Calu3 (cell line): ENCODE data around the gene LDLRAD1. TPM values are rescaled to one million over a fixed set of nuclear protein-coding genes. Genes with fewer than 3 reads are reported as not detected.
"Not testable (repeated sequence)": the region's sequence is repeated elsewhere in the genome, so short reads cannot be mapped to it uniquely, and the experiment has no call there.

Experiments used
- BruUV-seq: library from RNA; stranded (reverse); fragments of 400-500 nt; replicated peaks from 2 replicates; lab custom pipeline; 2021; lab: Mats Ljungman, UMichigan
- CTCF ChIA-PET: fragments of 300-600 bp; sonication (Branson Sonifier 250); formaldehyde crosslinking; loops from one replicate; lab custom pipeline; 2022; ENCODE audit warnings: antibody characterized with exemption; lab: Charles Lee
- DNase-seq: peaks from one replicate; pipeline ENCODE4 v3.0.0; 2022
- H3K27ac Mint-ChIP-seq: one replicate; pipeline ENCODE4 v1.8.0; 2022; ENCODE audit warnings: mixed read lengths; ENCODE audit not compliant: unreplicated experiment
- H3K27me3 Mint-ChIP-seq: one replicate; pipeline ENCODE4 v1.8.0; 2022; ENCODE audit warnings: mixed read lengths; ENCODE audit not compliant: unreplicated experiment
- H3K36me3 Mint-ChIP-seq: one replicate; pipeline ENCODE4 v1.8.0; 2022; ENCODE audit warnings: mild to moderate bottlenecking, moderate library complexity, mixed read lengths; ENCODE audit not compliant: insufficient read depth, unreplicated experiment
- H3K4me1 Mint-ChIP-seq: one replicate; pipeline ENCODE4 v1.8.0; 2022; ENCODE audit warnings: mild to moderate bottlenecking, low read depth, mixed read lengths; ENCODE audit not compliant: unreplicated experiment
- H3K4me3 Mint-ChIP-seq: one replicate; pipeline ENCODE4 v1.8.0; 2022; ENCODE audit warnings: mild to moderate bottlenecking, low read depth, moderate library complexity, mixed read lengths; ENCODE audit not compliant: unreplicated experiment
- H3K9me3 Mint-ChIP-seq: one replicate; pipeline ENCODE4 v1.8.0; 2022; ENCODE audit warnings: low read depth, mixed read lengths; ENCODE audit not compliant: unreplicated experiment
- intact Hi-C: fragments of 100-400 bp; cut with micrococcal nuclease; formaldehyde crosslinking; loops from one replicate; pipeline ENCODE4 v1.10.0; 2022; ENCODE audit not compliant: unreplicated experiment
- total RNA-seq: library from RNA; stranded (reverse); gene quantifications from 2 replicates; pipeline ENCODE4 v1.2.3, GENCODE V29; 2022
- TF ChIP-seq, protein P1 (sequence below): fragments of 200-600 bp; IDR thresholded peaks from one replicate; pipeline ENCODE4 v1.8.0; 2022; ENCODE audit warnings: antibody characterized with exemption; ENCODE audit not compliant: unreplicated experiment

LDLRAD1 gene
- total RNA-seq, 1 experiment from 2014 or later: not detected

DNA sequence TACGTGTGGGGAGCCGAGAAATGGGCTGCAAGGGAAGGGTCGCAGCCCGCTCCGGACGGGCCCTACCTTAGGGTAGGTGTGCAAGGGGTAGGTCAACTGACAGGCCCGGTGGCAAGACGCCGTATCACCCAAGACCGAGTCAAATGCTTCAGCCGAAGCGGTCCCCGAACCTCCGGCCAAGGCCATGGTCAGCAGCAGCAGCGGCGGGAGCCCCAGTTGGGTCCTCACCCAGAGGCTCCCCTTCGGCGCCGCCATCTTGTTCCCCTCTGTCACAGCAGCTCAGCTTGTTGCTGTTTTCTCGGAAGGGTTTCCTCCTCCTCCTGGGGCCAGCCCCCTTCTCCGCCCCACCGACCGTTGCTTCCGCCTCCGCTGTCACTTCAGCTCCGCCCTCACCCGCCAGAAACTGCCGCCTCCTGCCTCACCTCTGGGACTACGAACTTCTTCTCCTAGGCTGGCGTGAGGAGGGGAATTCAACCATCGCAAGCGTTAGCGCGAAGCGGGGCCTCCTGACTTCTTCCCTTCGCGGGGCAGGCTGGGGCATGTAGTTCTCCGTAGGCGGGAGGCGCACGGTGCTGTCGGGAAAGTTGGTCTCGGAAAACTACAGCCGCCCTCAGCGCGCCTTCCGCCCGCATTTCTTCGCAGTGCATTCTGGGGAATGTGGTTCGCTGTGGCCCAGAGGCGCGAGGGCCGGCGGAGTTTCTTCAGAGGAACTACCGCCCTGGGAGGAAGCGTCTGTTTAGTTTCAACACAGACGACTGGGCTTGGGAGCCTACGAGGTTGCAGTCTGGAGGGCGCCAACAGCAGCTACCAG lies 35.2 kb upstream of the LDLRAD1 start, which contains the start of the genes TCEANC2 and TMEM59:
TSS of gene TCEANC2 (plus strand) at position 675 of the 811 bp plus-strand sequence. CDS start 815 bp downstream, outside the sequence.
TSS of gene TMEM59 (minus strand) at position 271 of the 811 bp plus-strand sequence. CDS start at position 255, 16 bp downstream.
- Mint-ChIP-seq H3K9me3 (no peaks in the 10 kb centered on the region), H3K27me3 (no peaks in the 10 kb centered on the region), H3K36me3 (peaks cover 5% of the 10 kb centered on the region), H3K4me1 (no peaks in the 10 kb centered on the region), H3K4me3 (no peak within 1 kb of the TSS), H3K27ac (no peak within 1 kb of the TSS)
- peak; percentile 97 for DNase-seq
- no TSS peak for BruUV-seq
- CTCF ChIA-PET: interaction anchor here (0.6 to 1.0 kb wide), 2 partner anchors 30 to 77 kb away, joined by 3 to 4 read pairs; no protein-coding TSS in a partner anchor
- intact Hi-C loops: no loop called here
- TF ChIP-seq, protein P1, sequence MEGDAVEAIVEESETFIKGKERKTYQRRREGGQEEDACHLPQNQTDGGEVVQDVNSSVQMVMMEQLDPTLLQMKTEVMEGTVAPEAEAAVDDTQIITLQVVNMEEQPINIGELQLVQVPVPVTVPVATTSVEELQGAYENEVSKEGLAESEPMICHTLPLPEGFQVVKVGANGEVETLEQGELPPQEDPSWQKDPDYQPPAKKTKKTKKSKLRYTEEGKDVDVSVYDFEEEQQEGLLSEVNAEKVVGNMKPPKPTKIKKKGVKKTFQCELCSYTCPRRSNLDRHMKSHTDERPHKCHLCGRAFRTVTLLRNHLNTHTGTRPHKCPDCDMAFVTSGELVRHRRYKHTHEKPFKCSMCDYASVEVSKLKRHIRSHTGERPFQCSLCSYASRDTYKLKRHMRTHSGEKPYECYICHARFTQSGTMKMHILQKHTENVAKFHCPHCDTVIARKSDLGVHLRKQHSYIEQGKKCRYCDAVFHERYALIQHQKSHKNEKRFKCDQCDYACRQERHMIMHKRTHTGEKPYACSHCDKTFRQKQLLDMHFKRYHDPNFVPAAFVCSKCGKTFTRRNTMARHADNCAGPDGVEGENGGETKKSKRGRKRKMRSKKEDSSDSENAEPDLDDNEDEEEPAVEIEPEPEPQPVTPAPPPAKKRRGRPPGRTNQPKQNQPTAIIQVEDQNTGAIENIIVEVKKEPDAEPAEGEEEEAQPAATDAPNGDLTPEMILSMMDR: no peak

DNA sequence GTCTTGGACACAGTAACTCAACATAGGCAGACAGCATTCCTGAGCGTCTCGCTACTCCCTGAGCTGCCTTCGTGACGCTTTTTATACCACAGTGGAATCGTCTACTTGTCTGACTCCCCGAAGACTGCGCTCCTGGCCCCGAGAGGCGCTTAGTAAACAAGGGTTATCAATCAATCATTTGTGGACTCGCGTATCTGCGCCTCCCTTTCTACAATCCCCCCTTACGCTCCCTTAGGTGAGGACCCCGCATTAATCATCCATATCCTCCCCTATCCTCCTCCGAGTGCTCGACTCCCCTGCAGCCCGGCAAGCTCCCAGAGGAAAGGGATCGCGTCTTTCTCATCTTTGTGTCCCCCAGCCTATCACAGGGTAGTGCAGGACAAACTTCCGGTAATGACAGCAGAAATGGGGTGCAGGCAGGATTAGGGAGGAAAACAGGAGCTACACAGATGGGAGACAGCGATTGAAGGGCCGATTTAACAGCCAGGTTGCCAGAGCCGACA lies 34.5 kb upstream of the LDLRAD1 start:
- H3K4me3 Mint-ChIP-seq: no peak overlapping the region
- H3K9me3 Mint-ChIP-seq: no peaks in the 10 kb centered on the region
- intact Hi-C loops: no loop called here
- peak; percentile 26 for DNase-seq
- H3K4me1 Mint-ChIP-seq: no peaks in the 10 kb centered on the region
- BruUV-seq: TSS peak; percentile 31
- CTCF ChIA-PET: interaction anchor here (0.6 to 1.0 kb wide), 4 partner anchors 31 to 263 kb away, joined by 3 to 4 read pairs (median 3); no protein-coding TSS in a partner anchor
- TF ChIP-seq, protein P1: no peak
- H3K27ac Mint-ChIP-seq: no peak overlapping the region
- H3K27me3 Mint-ChIP-seq: no peaks in the 10 kb centered on the region
- H3K36me3 Mint-ChIP-seq: peaks cover 5% of the 10 kb centered on the region

DNA sequence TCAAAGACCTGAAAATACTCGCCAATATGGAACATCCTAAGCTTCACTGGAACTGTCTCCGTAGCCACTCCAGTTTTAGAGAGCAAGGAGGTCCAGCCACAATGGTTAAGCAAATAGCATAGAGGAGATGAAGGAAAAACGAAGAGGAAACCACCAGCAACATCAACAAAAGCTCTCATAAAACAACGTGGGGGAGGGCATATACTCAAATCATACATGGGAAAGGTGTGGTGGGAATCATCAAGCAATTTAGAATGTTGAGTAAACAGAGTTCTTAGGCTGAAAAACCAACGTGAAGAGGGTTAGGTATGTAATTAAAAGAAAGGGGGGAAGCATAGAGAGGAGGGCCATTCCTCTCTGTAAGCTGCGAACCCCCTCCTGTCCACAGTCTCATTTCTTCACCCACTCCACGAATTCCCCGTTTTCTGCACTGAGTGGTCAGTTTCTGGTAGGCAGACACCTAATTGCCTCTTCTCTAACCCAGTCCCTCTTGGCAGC lies 34.0 kb upstream of the LDLRAD1 start:
- H3K9me3 Mint-ChIP-seq: no peaks in the 10 kb centered on the region
- TF ChIP-seq, protein P1: no peak
- peaks cover 5% of the 10 kb centered on the region for H3K36me3 Mint-ChIP-seq
- intact Hi-C loops: no loop called here
- H3K27me3 Mint-ChIP-seq: no peaks in the 10 kb centered on the region
- H3K4me3 Mint-ChIP-seq: no peak overlapping the region
- H3K4me1 Mint-ChIP-seq: no peaks in the 10 kb centered on the region
- H3K27ac Mint-ChIP-seq: no peak overlapping the region
- DNase-seq: no peak
- CTCF ChIA-PET: interaction anchor here (0.7 to 1.0 kb wide), 2 partner anchors 152 to 263 kb away, joined by 3 read pairs; no protein-coding TSS in a partner anchor
- no TSS peak for BruUV-seq

DNA sequence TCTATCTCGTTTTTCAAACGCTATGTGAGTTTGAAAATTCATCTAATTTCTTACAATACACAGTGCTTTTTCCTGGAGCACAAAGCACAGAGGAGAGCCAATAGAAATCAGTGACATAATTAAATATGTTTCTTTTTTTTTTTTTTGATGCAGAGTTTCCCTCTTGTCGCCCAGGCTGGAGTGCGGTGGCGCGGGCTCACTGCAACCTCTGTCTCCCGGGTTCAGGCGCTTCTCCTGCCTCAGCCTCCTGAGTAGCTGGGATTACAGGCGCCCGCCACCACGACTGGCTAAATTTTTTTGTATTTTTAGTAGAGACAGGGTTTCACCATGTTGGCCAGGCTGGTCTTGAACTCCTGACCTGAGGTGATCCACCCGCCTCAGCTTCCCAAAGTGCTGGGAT lies 32.4 kb upstream of the LDLRAD1 start:
- BruUV-seq, intact Hi-C loops, H3K4me1 Mint-ChIP-seq, H3K27me3 Mint-ChIP-seq, H3K27ac Mint-ChIP-seq, DNase-seq, H3K4me3 Mint-ChIP-seq, H3K9me3 Mint-ChIP-seq, H3K36me3 Mint-ChIP-seq: not testable (repeated sequence)
- CTCF ChIA-PET: interaction anchor here (0.7 kb wide), 1 partner anchor 79 kb away, joined by 3 read pairs; no protein-coding TSS in a partner anchor
